Measurements from ENCODE around the gene IPP. TPM values are rescaled to one million over a fixed set of nuclear protein-coding genes. Genes with fewer than 3 reads are reported as not detected.

IPP gene
- total RNA-seq, 1 donor from 2014 or later: 13.4 TPM

DNA sequence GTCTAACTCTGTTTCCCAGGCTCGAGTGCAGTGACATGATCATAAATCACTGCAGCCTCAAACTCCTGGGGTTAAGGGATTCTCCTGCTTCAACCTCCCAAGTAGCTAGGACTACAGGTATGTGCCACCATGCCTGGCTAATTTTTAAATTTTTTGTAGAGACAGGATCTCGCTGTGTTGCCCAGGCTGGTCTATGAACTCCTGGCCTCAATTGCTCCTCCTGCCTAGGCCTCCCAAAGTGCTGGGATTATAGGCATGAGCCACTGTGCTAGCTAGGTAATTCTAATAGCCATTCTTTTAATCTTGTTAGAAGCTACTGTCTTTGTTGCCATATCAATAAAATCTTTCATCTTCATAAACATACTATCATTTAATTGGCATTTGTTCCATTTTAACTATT, 39.1 kb upstream of the IPP start:
- no peak overlapping the region for H3K27ac ChIP-seq
- no peaks in the 10 kb centered on the region for H3K27me3 ChIP-seq (ENCODE audit: low read depth)
- intact Hi-C loops (cut with DNase I): no loop called here
- DNase-seq (no peak), ATAC-seq (no peak)
- H3K9me3 ChIP-seq: no peaks in the 10 kb centered on the region
- TF ChIP-seq, protein P1, sequence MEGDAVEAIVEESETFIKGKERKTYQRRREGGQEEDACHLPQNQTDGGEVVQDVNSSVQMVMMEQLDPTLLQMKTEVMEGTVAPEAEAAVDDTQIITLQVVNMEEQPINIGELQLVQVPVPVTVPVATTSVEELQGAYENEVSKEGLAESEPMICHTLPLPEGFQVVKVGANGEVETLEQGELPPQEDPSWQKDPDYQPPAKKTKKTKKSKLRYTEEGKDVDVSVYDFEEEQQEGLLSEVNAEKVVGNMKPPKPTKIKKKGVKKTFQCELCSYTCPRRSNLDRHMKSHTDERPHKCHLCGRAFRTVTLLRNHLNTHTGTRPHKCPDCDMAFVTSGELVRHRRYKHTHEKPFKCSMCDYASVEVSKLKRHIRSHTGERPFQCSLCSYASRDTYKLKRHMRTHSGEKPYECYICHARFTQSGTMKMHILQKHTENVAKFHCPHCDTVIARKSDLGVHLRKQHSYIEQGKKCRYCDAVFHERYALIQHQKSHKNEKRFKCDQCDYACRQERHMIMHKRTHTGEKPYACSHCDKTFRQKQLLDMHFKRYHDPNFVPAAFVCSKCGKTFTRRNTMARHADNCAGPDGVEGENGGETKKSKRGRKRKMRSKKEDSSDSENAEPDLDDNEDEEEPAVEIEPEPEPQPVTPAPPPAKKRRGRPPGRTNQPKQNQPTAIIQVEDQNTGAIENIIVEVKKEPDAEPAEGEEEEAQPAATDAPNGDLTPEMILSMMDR (IDR thresholded peaks at IDR 0.05): no peak
- H3K4me3 ChIP-seq: no peak overlapping the region
- no peaks in the 10 kb centered on the region for H3K36me3 ChIP-seq
- no peaks in the 10 kb centered on the region for H3K4me1 ChIP-seq

DNA sequence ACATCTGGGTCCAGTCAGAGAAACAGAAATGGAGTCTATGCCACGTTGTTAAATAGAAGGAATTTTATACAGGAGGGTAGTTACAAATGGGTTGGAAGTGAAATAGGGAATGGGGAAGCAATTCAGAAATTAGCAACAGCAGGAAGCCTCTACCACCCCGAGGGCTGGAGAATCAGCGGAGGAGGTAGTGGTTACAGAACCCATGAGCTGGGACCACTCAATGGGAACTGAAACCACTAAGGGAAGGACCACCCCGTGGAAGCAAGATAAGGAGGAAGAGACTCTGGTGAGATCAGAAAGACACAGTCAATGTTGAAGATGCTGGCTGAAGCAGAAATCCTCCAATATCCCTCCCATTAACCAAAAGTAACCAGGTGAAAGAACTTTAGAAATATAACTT, 37.5 kb upstream of the IPP start:
- TF ChIP-seq, protein P1 (IDR thresholded peaks at IDR 0.05): no peak
- DNase-seq (no peak), ATAC-seq (peak; percentile 52 to 79)

GRCh38 chr1:45785583-45785982, 35.1 kb upstream of the IPP start:
- no peaks in the 10 kb centered on the region for H3K9me3 ChIP-seq
- ATAC-seq: no peak
- no peaks in the 10 kb centered on the region for H3K27me3 ChIP-seq (ENCODE audit: low read depth)
- no peak overlapping the region for H3K27ac ChIP-seq
- no peaks in the 10 kb centered on the region for H3K36me3 ChIP-seq
- no peaks in the 10 kb centered on the region for H3K4me1 ChIP-seq
- no peak overlapping the region for H3K4me3 ChIP-seq
- no peak for DNase-seq
- intact Hi-C loops (cut with DNase I): no loop called here
- TF ChIP-seq, protein P1 (IDR thresholded peaks at IDR 0.05): no peak

More for the DNA sequence above, 37.5 kb upstream of the IPP start:
- Histone ChIP-seq H3K4me3 (no peak overlapping the region), H3K9me3 (no peaks in the 10 kb centered on the region), H3K36me3 (no peaks in the 10 kb centered on the region), H3K4me1 (no peaks in the 10 kb centered on the region), H3K27me3 (ENCODE audit: low read depth) (no peaks in the 10 kb centered on the region), H3K27ac (no peak overlapping the region)
- intact Hi-C loops (cut with DNase I): no loop called here

DNA sequence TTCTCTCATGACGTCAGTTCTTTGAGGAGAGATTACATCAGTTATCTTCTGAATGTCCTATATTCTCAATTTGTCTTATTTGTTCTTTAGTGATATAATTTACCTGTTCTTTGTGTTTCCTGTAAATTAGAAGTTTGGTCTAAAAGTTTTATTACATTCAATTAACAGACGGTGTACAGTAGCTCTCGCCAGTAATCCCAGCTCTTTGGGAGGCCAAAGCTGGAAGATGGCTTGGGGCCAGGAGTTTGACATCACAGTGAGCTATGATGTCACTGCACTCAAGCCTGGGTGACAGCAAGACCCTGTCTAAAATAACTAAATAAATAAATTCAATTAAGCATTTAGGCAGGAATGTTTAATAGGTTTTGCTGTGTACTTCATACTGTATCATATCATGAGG, 25.3 kb upstream of the IPP start:
- no peak for ATAC-seq
- intact Hi-C loops (cut with DNase I): no loop called here
- H3K27ac ChIP-seq: no peak overlapping the region

GRCh38 chr1:45772971-45773370, 22.5 kb upstream of the IPP start:
- no peak for ATAC-seq
- intact Hi-C loops (cut with DNase I): no loop called here
- DNase-seq: no peak
- Histone ChIP-seq H3K4me3 (no peak overlapping the region), H3K27me3 (ENCODE audit: low read depth) (no peaks in the 10 kb centered on the region), H3K9me3 (no peaks in the 10 kb centered on the region), H3K4me1 (no peaks in the 10 kb centered on the region), H3K27ac (no peak overlapping the region), H3K36me3 (no peaks in the 10 kb centered on the region)
- TF ChIP-seq, protein P1 (IDR thresholded peaks at IDR 0.05): no peak

More for the DNA sequence above, 25.3 kb upstream of the IPP start:
- H3K4me1 ChIP-seq: no peaks in the 10 kb centered on the region
- no peaks in the 10 kb centered on the region for H3K27me3 ChIP-seq (ENCODE audit: low read depth)
- H3K4me3 ChIP-seq: no peak overlapping the region
- H3K36me3 ChIP-seq: no peaks in the 10 kb centered on the region
- TF ChIP-seq, protein P1 (IDR thresholded peaks at IDR 0.05): no peak
- no peaks in the 10 kb centered on the region for H3K9me3 ChIP-seq
- DNase-seq: no peak

All from lower lobe of right lung (tissue), 2 donors.